B cell (primary cell): ENCODE data around the gene CALY. TPM values are rescaled to one million over a fixed set of nuclear protein-coding genes. Genes with fewer than 3 reads are reported as not detected.

Source experiments
- ATAC-seq: fragments of 200-7000 bp; cut with Tn5 transposase; one replicate; pipeline ENCODE4 v1.10.0; 2021; ENCODE audit warnings: low read depth, mild to moderate bottlenecking, moderate number of reproducible peaks, moderate library complexity
- CTCF ChIA-PET: fragments of 350-600 bp; sonication (Branson Sonifier 250); formaldehyde crosslinking; loops from one replicate; lab custom pipeline; 2021; ENCODE audit warnings: antibody characterized with exemption, inconsistent platforms; lab: Charles Lee
- POLR2A ChIA-PET: fragments of 350-600 bp; sonication (Branson Sonifier 250); formaldehyde crosslinking; loops from one replicate; lab custom pipeline; 2021; ENCODE audit warnings: antibody characterized with exemption; lab: Charles Lee
- DNase-seq: peaks from one replicate; pipeline ENCODE4 v3.0.0; 2013
- H2AFZ ChIP-seq: 2 replicates; pipeline ENCODE4 v1.6.1; 2012; ENCODE audit warnings: mild to moderate bottlenecking, low read depth, low read length; ENCODE audit not compliant: insufficient read depth, poor library complexity, severe bottlenecking
- H3K27ac ChIP-seq, 2 donors: 1 replicate in 1 of 2; 2 replicates in 1 of 2; pipeline ENCODE4 v1.5.1; 2012 to 2013; ENCODE audit warnings: low read length in 2 of 2, mild to moderate bottlenecking in 2 of 2, moderate library complexity in 1 of 2
- H3K27me3 ChIP-seq, 4 experiments: fragments of 200-600 bp in 1 of 4; sonication (generic) in 1 of 4; replicated peaks in 1 of 4; 1 replicate in 2 of 4; 2 replicates in 2 of 4; pipeline versions ENCODE4 v1.6.1 to v1.7.0; 2013 to 2016; ENCODE audit warnings: low read length in 3 of 4, mild to moderate bottlenecking in 2 of 4, mixed read lengths in 1 of 4, moderate library complexity in 1 of 4; ENCODE audit not compliant: insufficient read depth in 4 of 4, control insufficient read depth in 3 of 4; ENCODE audit errors: control extremely low read depth in 1 of 4
- H3K36me3 ChIP-seq, 2 experiments: replicated peaks in 1 of 2; 1 replicate in 1 of 2; 2 replicates in 1 of 2; pipeline versions ENCODE4 v1.6.1 to v1.7.1; 2013; ENCODE audit warnings: low read length in 1 of 2; ENCODE audit not compliant: insufficient read depth in 2 of 2, control insufficient read depth in 1 of 2; ENCODE audit errors: control extremely low read depth in 1 of 2, extremely low read depth in 1 of 2
- H3K4me1 ChIP-seq, 2 donors: fragments of 200-600 bp in 1 of 2; sonication (generic) in 1 of 2; 1 replicate in 1 of 2; 2 replicates in 1 of 2; pipeline versions ENCODE4 v1.5.1 to v1.6.1; 2013 to 2017; ENCODE audit warnings: low read length in 2 of 2; ENCODE audit not compliant: control insufficient read depth in 2 of 2, insufficient read depth in 2 of 2
- H3K4me2 ChIP-seq: replicated peaks from 2 replicates; pipeline ENCODE3; 2012; ENCODE audit warnings: mild to moderate bottlenecking, low read depth, low read length; ENCODE audit not compliant: poor library complexity, severe bottlenecking
- H3K4me3 ChIP-seq, 5 experiments: fragments of 200-600 bp in 1 of 5; sonication (generic) in 1 of 5; 1 replicate in 3 of 5; 2 replicates in 2 of 5; pipeline versions ENCODE4 v1.5.1 to v1.7.0; 2011 to 2016; ENCODE audit warnings: low read length in 4 of 5, mild to moderate bottlenecking in 4 of 5, low read depth in 2 of 5, control low read depth in 1 of 5, moderate library complexity in 1 of 5; ENCODE audit not compliant: insufficient read depth in 1 of 5; ENCODE audit errors: control extremely low read depth in 1 of 5, extremely low read depth in 1 of 5
- H3K79me2 ChIP-seq: fragments of 200-600 bp; sonication (generic); one replicate; pipeline ENCODE4 v1.6.0; 2016; ENCODE audit warnings: low read length; ENCODE audit not compliant: control insufficient read depth, insufficient read depth
- H3K9ac ChIP-seq: fragments of 200-600 bp; sonication (generic); 2 replicates; pipeline ENCODE4 v1.6.1; 2017; ENCODE audit warnings: mild to moderate bottlenecking, low read length, moderate library complexity
- H3K9me3 ChIP-seq, 3 donors: one replicate each; pipeline versions ENCODE4 v1.6.1 to v1.7.1; 2013; ENCODE audit warnings: low read length in 2 of 3; ENCODE audit not compliant: control insufficient read depth in 2 of 3, insufficient read depth in 1 of 3; ENCODE audit errors: control extremely low read depth in 1 of 3
- H4K20me1 ChIP-seq: 2 replicates; pipeline ENCODE4 v1.6.0; 2012; ENCODE audit warnings: mild to moderate bottlenecking, low read length; ENCODE audit not compliant: insufficient read depth, control insufficient read depth, poor library complexity, severe bottlenecking
- H3K27ac Mint-ChIP-seq: one replicate; pipeline ENCODE4 v1.8.0; 2021; ENCODE audit warnings: mixed read lengths
- H3K27me3 Mint-ChIP-seq: one replicate; pipeline ENCODE4 v1.8.0; 2021; ENCODE audit warnings: mixed read lengths
- H3K4me1 Mint-ChIP-seq: one replicate; pipeline ENCODE4 v1.8.0; 2021; ENCODE audit warnings: mixed read lengths
- H3K4me3 Mint-ChIP-seq: one replicate; pipeline ENCODE4 v1.8.0; 2021; ENCODE audit warnings: mixed read lengths
- H3K9me3 Mint-ChIP-seq: one replicate; pipeline ENCODE4 v1.8.0; 2022; ENCODE audit warnings: mixed read lengths; ENCODE audit not compliant: insufficient read depth
- CTCF ChIP-seq: fragments of 200-600 bp; IDR thresholded peaks from one replicate; pipeline ENCODE4 v1.8.0; 2022; ENCODE audit warnings: antibody characterized with exemption, mild to moderate bottlenecking
- EZH2 ChIP-seq: IDR thresholded peaks from 2 replicates; pipeline ENCODE4 v1.6.1; 2012; ENCODE audit warnings: borderline replicate concordance, low read depth, mild to moderate bottlenecking, moderate library complexity, low read length; ENCODE audit not compliant: insufficient read depth, poor library complexity, severe bottlenecking
- WGBS: methylation state at CpG from one replicate; pipeline ENCODE4 v1.1.5; 2013; ENCODE audit warnings: missing lambda C conversion rate; ENCODE audit not compliant: insufficient coverage; 5-methylcytosine and 5-hydroxymethylcytosine counted together
- intact Hi-C: fragments of 100-400 bp; cut with micrococcal nuclease; formaldehyde crosslinking; loops from one replicate; pipeline ENCODE4 v1.10.0; 2022
- polyA plus RNA-seq: library from polyadenylated mRNA; depleted of rRNA; stranded (reverse); fragments of >200 nt; gene quantifications from 2 replicates; pipeline ENCODE4 v1.2.3, GENCODE V29; 2012
- total RNA-seq, 2 donors: library from RNA; stranded (reverse); fragments of 120-200 nt in 1 of 2; gene quantifications; 1 replicate in 1 of 2; 2 replicates in 1 of 2; pipeline versions ENCODE4 v1.2.3 to v1.2.4, GENCODE V29; 2013 to 2022

The CALY gene
- total and polyA plus RNA-seq, 2 donors (not counting 1 experiment from before 2014, with no cell fraction given) = 0.21 TPM; not detected in 1

GRCh38 chr10:133334503-133335245, 2.0 kb downstream of the CALY start:
- ATAC-seq (peak; percentile 12), DNase-seq (no peak)
- Mint-ChIP-seq H3K9me3 (no peaks in the 10 kb centered on the region), H3K4me1 (peaks cover 13% of the 10 kb centered on the region), H3K27ac (peak overlapping the region; percentile 61), H3K4me3 (peak overlapping the region; percentile 93), H3K27me3 (peaks cover 11% of the 10 kb centered on the region)
- H3K9ac ChIP-seq = peak overlapping the region; percentile 65
- peaks cover 0 to 54% (median 34%) of the 10 kb centered on the region in 4 experiments for H3K27me3 ChIP-seq
- no peak overlapping the region for H3K27ac ChIP-seq
- no peak for TF ChIP-seq CTCF
- TF ChIP-seq EZH2 = no peak
- intact Hi-C loops = loop anchor here (1.0 kb wide), 1 partner anchor 60 kb away; the partner anchor contains the start of gene MTG1
- POLR2A ChIA-PET = no interaction called here
- peak overlapping the region in 4 of 5 experiments; percentile 40 to 51 (median 46) for H3K4me3 ChIP-seq
- H2AFZ ChIP-seq = peak overlapping the region; percentile 55
- CTCF ChIA-PET = no interaction called here
- H4K20me1 ChIP-seq = no peaks in the 10 kb centered on the region
- H3K79me2 ChIP-seq = no peaks in the 10 kb centered on the region
- peaks cover 0 to 21% (median 0%) of the 10 kb centered on the region in 3 donors for H3K9me3 ChIP-seq
- no peaks in the 10 kb centered on the region for H3K36me3 ChIP-seq
- WGBS = 24% methylated on average over 50 of the region's 51 CpGs
- peaks cover 39 to 48% of the 10 kb centered on the region in 2 donors for H3K4me1 ChIP-seq
- H3K4me2 ChIP-seq = peak overlapping the region; percentile 98
